ENCODE results near the gene GPM6B.

Gene GPM6B

DNA sequence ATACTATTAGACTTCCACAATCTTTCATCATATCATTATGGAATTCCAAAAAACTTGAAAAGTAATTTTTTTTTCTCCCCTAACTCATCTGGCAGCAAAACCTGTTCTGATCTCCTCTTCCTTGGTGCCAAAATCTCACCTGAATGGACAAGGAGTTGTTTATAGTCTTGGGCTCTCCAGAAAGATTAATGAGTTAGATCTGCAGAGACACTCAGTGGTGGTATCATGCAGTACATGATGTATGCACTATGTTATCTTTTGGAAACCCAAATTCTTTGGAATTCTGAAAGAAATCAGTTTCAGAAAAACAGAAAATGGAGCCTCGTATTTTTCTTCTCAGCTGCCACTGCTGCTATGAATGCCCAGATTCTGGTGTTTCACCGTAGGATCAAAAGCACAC lies 11.7 kb downstream of the GPM6B start:
- TF ChIP-seq, protein P1, sequence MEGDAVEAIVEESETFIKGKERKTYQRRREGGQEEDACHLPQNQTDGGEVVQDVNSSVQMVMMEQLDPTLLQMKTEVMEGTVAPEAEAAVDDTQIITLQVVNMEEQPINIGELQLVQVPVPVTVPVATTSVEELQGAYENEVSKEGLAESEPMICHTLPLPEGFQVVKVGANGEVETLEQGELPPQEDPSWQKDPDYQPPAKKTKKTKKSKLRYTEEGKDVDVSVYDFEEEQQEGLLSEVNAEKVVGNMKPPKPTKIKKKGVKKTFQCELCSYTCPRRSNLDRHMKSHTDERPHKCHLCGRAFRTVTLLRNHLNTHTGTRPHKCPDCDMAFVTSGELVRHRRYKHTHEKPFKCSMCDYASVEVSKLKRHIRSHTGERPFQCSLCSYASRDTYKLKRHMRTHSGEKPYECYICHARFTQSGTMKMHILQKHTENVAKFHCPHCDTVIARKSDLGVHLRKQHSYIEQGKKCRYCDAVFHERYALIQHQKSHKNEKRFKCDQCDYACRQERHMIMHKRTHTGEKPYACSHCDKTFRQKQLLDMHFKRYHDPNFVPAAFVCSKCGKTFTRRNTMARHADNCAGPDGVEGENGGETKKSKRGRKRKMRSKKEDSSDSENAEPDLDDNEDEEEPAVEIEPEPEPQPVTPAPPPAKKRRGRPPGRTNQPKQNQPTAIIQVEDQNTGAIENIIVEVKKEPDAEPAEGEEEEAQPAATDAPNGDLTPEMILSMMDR (IDR thresholded peaks at IDR 0.05; ENCODE audit: low read depth, low read length, missing control alignments), result no peak
- DNase-seq (ENCODE audit: extremely low read depth, low read depth), result no peak
- H3K4me3 ChIP-seq (replicated peaks; ENCODE audit: low read depth, low read length), result no peak overlapping the region

DNA sequence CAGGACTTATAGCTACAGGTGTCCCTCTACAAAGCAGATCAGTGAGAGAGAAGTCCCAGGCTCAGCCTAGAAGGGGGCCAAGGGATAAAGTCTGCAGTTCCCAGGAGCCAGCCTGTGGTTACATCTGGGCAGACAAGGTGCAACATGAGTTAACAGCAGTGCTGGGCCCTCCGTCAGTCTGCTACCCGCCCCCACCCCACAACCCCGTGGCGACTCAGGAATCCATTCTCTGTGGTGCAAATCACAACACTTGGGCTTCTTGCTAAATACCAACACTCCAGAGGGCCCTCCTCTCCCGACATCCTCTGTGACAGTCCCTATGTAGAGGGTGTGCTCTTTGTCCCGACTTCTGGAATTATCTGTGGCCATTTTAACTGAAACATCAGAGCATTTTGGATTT lies 13.8 kb downstream of the GPM6B start:
- TF ChIP-seq, protein P1 (IDR thresholded peaks at IDR 0.05; ENCODE audit: low read depth, low read length, missing control alignments), result no peak
- no peak overlapping the region for H3K4me3 ChIP-seq (replicated peaks; ENCODE audit: low read depth, low read length)
- DNase-seq (ENCODE audit: extremely low read depth, low read depth), result no peak

DNA sequence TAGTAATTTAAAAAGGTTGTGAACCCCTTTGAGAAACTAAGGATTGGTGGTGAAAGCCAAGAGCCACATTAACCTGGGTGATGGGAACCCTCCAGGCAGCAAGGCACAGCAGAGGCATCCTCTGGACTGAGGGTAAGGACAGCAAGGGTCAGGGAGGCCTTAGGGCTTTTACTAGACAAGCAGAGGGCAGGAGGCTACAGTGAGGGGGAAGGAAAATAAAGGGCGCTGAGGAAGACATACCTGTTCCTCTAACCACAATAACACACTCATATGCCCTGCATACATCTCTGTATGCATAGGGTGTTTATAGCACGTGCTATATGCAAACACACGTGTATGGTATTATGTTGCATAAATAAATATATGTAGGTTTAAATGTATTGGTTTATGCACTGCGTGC lies 18.7 kb downstream of the GPM6B start:
- DNase-seq (ENCODE audit: extremely low read depth, low read depth), result no peak
- no peak overlapping the region for H3K4me3 ChIP-seq (replicated peaks; ENCODE audit: low read depth, low read length)
- TF ChIP-seq, protein P1 (IDR thresholded peaks at IDR 0.05; ENCODE audit: low read depth, low read length, missing control alignments), result no peak

DNA sequence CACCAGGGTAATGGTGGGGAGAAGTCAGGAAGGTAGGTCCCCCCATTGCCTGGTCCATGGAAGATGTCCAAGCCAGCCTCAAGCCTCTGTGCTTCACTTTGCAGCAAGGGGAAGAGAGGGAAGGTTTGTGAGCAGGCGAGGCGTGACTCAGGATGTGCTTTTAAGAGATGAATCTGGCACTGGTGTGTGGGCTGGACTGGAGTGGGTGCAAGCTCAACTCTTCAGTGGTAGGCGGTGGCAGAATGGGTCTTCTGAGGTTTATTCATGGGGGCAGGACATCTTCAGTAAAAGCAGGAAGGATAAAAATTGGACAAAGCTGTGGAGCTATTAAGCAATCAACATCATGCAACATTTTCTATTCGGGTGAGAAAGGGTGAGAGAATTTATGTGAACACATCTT lies 19.4 kb downstream of the GPM6B start:
- no peak overlapping the region for H3K4me3 ChIP-seq (replicated peaks; ENCODE audit: low read depth, low read length)

DNA sequence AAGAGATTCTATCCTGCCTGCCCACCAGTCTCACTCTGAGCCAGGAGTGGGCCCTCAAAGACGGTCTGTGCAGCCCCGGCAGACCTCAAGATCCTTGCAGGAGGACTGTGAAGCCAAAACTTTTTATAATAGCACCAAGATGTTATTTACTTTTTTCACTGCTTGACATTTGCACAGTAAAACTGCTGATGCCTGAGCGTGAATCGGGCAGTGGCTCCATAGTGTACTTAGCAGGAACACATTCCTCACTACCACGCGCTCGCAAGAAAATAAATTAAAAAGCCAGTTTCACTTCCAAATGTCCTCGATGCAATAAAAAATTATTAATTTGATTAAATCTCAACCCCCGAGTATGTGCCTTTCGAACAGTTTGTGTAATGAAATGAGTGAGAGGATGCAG lies 22.5 kb downstream of the GPM6B start:
- DNase-seq (ENCODE audit: extremely low read depth, low read depth), result no peak
- TF ChIP-seq, protein P1 (IDR thresholded peaks at IDR 0.05; ENCODE audit: low read depth, low read length, missing control alignments), result no peak
- no peak overlapping the region for H3K4me3 ChIP-seq (replicated peaks; ENCODE audit: low read depth, low read length)

More for the DNA sequence above, 19.4 kb downstream of the GPM6B start:
- TF ChIP-seq, protein P1 (IDR thresholded peaks at IDR 0.05; ENCODE audit: low read depth, low read length, missing control alignments), result no peak
- no peak for DNase-seq (ENCODE audit: extremely low read depth, low read depth)

DNA sequence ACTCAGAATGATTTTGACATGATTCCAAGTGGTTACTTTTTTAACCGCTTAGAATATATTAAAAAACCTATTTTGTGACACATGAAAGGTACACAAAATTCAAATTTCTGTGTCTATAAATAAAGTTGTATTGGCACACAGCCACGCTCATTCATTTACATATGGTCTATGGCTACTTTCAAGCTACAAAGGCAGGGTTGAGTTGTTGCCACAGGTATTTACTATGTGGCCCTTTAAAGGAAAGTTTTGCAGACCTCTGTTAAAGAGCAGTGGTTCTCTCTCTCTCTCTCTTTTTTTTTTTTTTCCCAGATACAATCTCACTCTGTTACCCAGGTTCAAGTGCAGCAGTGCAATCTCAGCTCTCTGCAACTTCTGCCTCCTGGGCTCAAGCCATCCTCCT lies 23.0 kb downstream of the GPM6B start:
- TF ChIP-seq, protein P1 (IDR thresholded peaks at IDR 0.05; ENCODE audit: low read depth, low read length, missing control alignments), result no peak
- no peak for DNase-seq (ENCODE audit: extremely low read depth, low read depth)
- no peak overlapping the region for H3K4me3 ChIP-seq (replicated peaks; ENCODE audit: low read depth, low read length)

DNA sequence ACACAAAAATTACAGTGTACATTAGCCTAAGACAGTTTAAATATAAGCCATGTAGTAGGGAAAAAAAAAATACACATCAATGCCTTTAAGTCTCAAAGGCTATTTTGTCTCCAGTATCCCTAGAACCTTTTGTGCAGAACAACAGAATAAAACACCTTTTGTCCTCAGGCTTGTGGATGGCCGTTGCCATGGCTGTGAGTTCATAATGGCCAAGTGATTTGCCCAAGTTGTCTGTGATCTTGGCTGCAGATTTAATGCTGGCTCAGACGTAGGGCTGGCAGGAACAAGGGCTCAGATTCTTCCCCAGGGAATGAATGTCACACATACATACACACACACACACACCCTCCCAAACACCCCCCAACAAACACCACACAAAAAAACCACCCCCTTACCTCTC lies 25.3 kb downstream of the GPM6B start:
- TF ChIP-seq, protein P1 (IDR thresholded peaks at IDR 0.05; ENCODE audit: low read depth, low read length, missing control alignments), result no peak
- no peak overlapping the region for H3K4me3 ChIP-seq (replicated peaks; ENCODE audit: low read depth, low read length)
- no peak for DNase-seq (ENCODE audit: extremely low read depth, low read depth)

All from HFF-Myc (cell line).